ENCODE data around the gene LTBP2.

The LTBP2 gene

GRCh38 chr14:74596741-74597450, 15.1 kb downstream of the LTBP2 start:
- H3K4me3 ChIP-seq (ENCODE audit: low read depth, low read length), result no peak overlapping the region
- DNase-seq (ENCODE audit: low read depth), result no peak
- no peak for TF ChIP-seq CTCF (IDR thresholded peaks at IDR 0.05; ENCODE audit: insufficient read depth, low read depth, low read length, missing control alignments)

GRCh38 chr14:74595006-74595735, 16.9 kb downstream of the LTBP2 start:
- no peak overlapping the region for H3K4me3 ChIP-seq (ENCODE audit: low read depth, low read length)
- no peak for DNase-seq (ENCODE audit: low read depth)
- TF ChIP-seq CTCF (IDR thresholded peaks at IDR 0.05; ENCODE audit: insufficient read depth, low read depth, low read length, missing control alignments), result no peak

- no peak for TF ChIP-seq CTCF (IDR thresholded peaks at IDR 0.05; ENCODE audit: insufficient read depth, low read depth, low read length, missing control alignments)
- no peak overlapping the region for H3K4me3 ChIP-seq (ENCODE audit: low read depth, low read length)
- DNase-seq (ENCODE audit: low read depth), result no peak
Observed at GRCh38 chr14:74594606-74595005, 17.4 kb downstream of the LTBP2 start.

- no peak for DNase-seq (ENCODE audit: low read depth)
- no peak for TF ChIP-seq CTCF (IDR thresholded peaks at IDR 0.05; ENCODE audit: insufficient read depth, low read depth, low read length, missing control alignments)
- H3K4me3 ChIP-seq (ENCODE audit: low read depth, low read length), result no peak overlapping the region
Observed at GRCh38 chr14:74594029-74594428, 18.0 kb downstream of the LTBP2 start.

- no peak for TF ChIP-seq CTCF (IDR thresholded peaks at IDR 0.05; ENCODE audit: insufficient read depth, low read depth, low read length, missing control alignments)
- H3K4me3 ChIP-seq (ENCODE audit: low read depth, low read length), result no peak overlapping the region
- no peak for DNase-seq (ENCODE audit: low read depth)
Observed at GRCh38 chr14:74593241-74593953, 18.6 kb downstream of the LTBP2 start.

DNA sequence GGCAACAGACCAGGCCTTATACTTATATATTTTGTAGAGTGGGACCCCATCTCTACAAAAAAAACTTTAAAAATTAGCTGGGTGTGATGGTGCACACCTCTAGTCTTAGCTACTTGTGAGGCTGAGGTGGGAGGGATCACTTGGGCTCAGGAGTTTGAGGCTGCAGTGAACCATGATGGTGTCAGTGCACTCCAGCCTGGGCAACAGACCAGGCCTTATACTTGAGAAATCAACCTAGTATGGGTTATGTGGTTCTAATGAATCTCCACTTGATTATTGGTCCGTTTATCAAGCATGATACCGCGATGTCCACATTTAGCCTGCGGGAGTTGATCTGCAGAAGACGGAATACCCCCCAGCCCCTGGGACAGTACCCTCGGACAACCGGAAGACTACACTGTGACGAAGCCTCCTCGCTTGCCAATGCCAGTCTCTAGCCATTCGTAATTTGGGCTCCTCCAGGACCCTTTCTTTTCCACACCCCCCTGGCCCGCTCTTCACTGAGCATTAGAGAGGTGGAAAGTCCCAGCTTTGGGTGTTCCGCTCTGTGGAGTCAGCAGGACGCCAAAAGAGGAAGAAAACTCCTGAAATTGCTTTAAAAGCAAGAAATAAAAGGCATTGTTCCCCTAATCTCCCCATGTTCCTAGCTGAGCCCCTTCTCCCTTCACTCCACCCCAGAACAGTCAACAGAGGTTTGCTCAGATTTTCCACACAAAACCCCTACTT, 19.4 kb downstream of the LTBP2 start:
- no peak for TF ChIP-seq CTCF (IDR thresholded peaks at IDR 0.05; ENCODE audit: insufficient read depth, low read depth, low read length, missing control alignments)
- no peak overlapping the region for H3K4me3 ChIP-seq (ENCODE audit: low read depth, low read length)
- DNase-seq (ENCODE audit: low read depth), result peak; percentile 37

All from GM12865 (cell line).